Retinal pigment epithelial cell (primary cell): ENCODE results near the gene TMEM245.

Experiments used
- DNase-seq: peaks from one replicate; pipeline ENCODE4 v3.0.0-alpha.2; 2010; ENCODE audit warnings: low read depth
- H3K4me3 ChIP-seq: 2 replicates; pipeline ENCODE4 v1.5.1; 2011; ENCODE audit warnings: mild to moderate bottlenecking, low read length, control low read depth, moderate library complexity
- TF ChIP-seq, protein P1 (sequence below): conservative IDR thresholded peaks from 2 replicates; pipeline ENCODE4 v1.5.1; 2011; ENCODE audit warnings: low read depth, low read length, control low read depth, inconsistent platforms

The TMEM245 gene

GRCh38 chr9:109014608-109015280, 105.0 kb downstream of the TMEM245 start:
- H3K4me3 ChIP-seq = no peak overlapping the region
- TF ChIP-seq, protein P1, sequence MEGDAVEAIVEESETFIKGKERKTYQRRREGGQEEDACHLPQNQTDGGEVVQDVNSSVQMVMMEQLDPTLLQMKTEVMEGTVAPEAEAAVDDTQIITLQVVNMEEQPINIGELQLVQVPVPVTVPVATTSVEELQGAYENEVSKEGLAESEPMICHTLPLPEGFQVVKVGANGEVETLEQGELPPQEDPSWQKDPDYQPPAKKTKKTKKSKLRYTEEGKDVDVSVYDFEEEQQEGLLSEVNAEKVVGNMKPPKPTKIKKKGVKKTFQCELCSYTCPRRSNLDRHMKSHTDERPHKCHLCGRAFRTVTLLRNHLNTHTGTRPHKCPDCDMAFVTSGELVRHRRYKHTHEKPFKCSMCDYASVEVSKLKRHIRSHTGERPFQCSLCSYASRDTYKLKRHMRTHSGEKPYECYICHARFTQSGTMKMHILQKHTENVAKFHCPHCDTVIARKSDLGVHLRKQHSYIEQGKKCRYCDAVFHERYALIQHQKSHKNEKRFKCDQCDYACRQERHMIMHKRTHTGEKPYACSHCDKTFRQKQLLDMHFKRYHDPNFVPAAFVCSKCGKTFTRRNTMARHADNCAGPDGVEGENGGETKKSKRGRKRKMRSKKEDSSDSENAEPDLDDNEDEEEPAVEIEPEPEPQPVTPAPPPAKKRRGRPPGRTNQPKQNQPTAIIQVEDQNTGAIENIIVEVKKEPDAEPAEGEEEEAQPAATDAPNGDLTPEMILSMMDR = no peak

GRCh38 chr9:109013679-109014607, 105.8 kb downstream of the TMEM245 start:
- peak; percentile 59 for DNase-seq
- peak overlapping the region; percentile 50 for H3K4me3 ChIP-seq
- TF ChIP-seq, protein P1 = no peak

More at GRCh38 chr9:109014608-109015280, 105.0 kb downstream of the TMEM245 start:
- no peak for DNase-seq

- TF ChIP-seq, protein P1 = no peak
- peak; percentile 51 for DNase-seq
- H3K4me3 ChIP-seq = peak within 1 kb of the TSS; percentile 83
Observed at GRCh38 chr9:109012876-109013678, 106.7 kb downstream of the TMEM245 start, which contains the start of gene CTNNAL1. Gene CTNNAL1, minus strand, starts transcription at chr9:109013499. Its CDS starts 57 bp downstream, at chr9:109013442.

- peak overlapping the region; percentile 83 for H3K4me3 ChIP-seq
- TF ChIP-seq, protein P1 = no peak
- DNase-seq = peak; percentile 93
Observed at GRCh38 chr9:109012009-109012875, 107.5 kb downstream of the TMEM245 start.

DNA sequence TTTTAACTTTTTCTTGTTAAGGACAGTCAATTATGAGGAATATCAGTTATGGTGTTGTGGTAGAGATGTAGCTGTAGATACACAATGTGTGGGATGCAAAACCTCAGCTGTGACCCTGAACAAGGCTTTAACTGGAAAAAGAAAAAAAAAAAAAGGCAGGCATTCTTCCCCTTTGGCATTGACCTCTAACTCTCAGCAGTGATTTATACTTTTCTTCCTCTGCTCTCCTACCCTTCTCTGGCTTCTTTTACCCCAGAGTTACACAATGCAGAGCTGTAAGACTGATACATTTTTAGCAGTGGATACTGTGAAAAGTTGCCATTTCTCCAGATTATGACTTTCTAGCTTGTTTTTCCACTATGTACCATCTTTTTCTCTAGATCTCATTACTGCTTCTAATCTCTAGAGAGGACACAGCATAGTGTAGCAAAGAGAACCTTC, 108.5 kb downstream of the TMEM245 start:
- TF ChIP-seq, protein P1 = no peak
- no peak for DNase-seq

DNA sequence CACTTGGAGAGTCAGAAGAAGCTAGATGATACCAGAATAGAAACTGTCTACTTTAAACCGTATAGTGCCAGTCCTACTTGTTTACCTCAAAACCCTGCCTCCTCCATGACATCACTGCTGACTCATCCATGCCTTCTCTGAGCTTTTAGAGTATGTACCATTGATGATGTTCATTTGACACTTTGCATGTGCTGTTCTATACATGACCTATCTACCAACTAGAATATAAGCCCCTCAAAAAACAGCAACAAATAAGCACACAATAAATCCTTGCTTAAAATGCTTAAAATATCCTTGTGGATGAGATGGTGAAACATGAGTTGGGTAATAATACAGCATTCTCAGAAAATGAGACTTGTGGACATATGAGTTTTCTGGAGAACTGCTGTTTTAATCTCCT, 109.0 kb downstream of the TMEM245 start:
- peak; percentile 62 for DNase-seq
- H3K4me3 ChIP-seq = no peak overlapping the region
- TF ChIP-seq, protein P1 = no peak

More for the DNA sequence above, 108.5 kb downstream of the TMEM245 start:
- H3K4me3 ChIP-seq = no peak overlapping the region
